CD4-positive, alpha-beta T cell (primary cell): ENCODE measurements around the gene INTS11. TPM values are rescaled to one million over a fixed set of nuclear protein-coding genes. Genes with fewer than 3 reads are reported as not detected.

Experiments used
- ATAC-seq: fragments of 200-7000 bp; cut with Tn5 transposase; one replicate; pipeline ENCODE4 v1.10.0; 2022; ENCODE audit warnings: mild to moderate bottlenecking; ENCODE audit not compliant: poor library complexity
- CTCF ChIA-PET: fragments of 350-600 bp; sonication (Branson Sonifier 250); formaldehyde crosslinking; loops from one replicate; lab custom pipeline; 2021; ENCODE audit warnings: antibody characterized with exemption, inconsistent platforms; lab: Charles Lee
- POLR2A ChIA-PET: fragments of 350-600 bp; sonication (Branson Sonifier 250); formaldehyde crosslinking; loops from one replicate; lab custom pipeline; 2021; ENCODE audit warnings: antibody characterized with exemption, inconsistent platforms; lab: Charles Lee
- DNase-seq, 14 experiments: peaks; one replicate each; pipeline ENCODE4 v3.0.0-alpha.2; 2013 to 2020; ENCODE audit warnings: mixed read lengths in 2 of 14
- H3K27ac ChIP-seq, 2 donors: one replicate each; pipeline versions ENCODE4 v1.5.1 to v1.7.0; 2013; ENCODE audit warnings: low read length in 2 of 2, low read depth in 1 of 2, mild to moderate bottlenecking in 1 of 2
- H3K27me3 ChIP-seq, 2 experiments: 1 replicate in 1 of 2; 2 replicates in 1 of 2; pipeline versions ENCODE4 v1.6.1 to v1.7.0; 2013; ENCODE audit warnings: low read length in 2 of 2, control low read depth in 1 of 2, mild to moderate bottlenecking in 1 of 2, moderate library complexity in 1 of 2; ENCODE audit not compliant: insufficient read depth in 2 of 2, control insufficient read depth in 1 of 2
- H3K36me3 ChIP-seq: one replicate; pipeline ENCODE4 v1.6.1; 2013; ENCODE audit warnings: low read length, control low read depth; ENCODE audit not compliant: insufficient read depth
- H3K4me1 ChIP-seq: one replicate; pipeline ENCODE4 v1.6.1; 2013; ENCODE audit warnings: low read length, control low read depth; ENCODE audit not compliant: insufficient read depth
- H3K4me3 ChIP-seq: one replicate; pipeline ENCODE4 v1.5.1; 2013; ENCODE audit warnings: mild to moderate bottlenecking, low read length, moderate library complexity
- H3K9me3 ChIP-seq, 2 experiments: 1 replicate in 1 of 2; 2 replicates in 1 of 2; pipeline versions ENCODE4 v1.6.1 to v1.7.0; 2013; ENCODE audit warnings: low read length in 2 of 2, mild to moderate bottlenecking in 2 of 2, control low read depth in 1 of 2, moderate library complexity in 1 of 2; ENCODE audit not compliant: control insufficient read depth in 1 of 2, insufficient read depth in 1 of 2
- H3K27ac Mint-ChIP-seq: one replicate; pipeline ENCODE4 v1.8.0; 2020; ENCODE audit warnings: mixed read lengths
- H3K27me3 Mint-ChIP-seq: one replicate; pipeline ENCODE4 v1.8.0; 2021; ENCODE audit warnings: mixed read lengths
- H3K36me3 Mint-ChIP-seq: one replicate; pipeline ENCODE4 v1.8.0; 2021; ENCODE audit warnings: low read depth, mixed read lengths
- H3K4me1 Mint-ChIP-seq: one replicate; pipeline ENCODE4 v1.8.0; 2021; ENCODE audit warnings: low read depth, mixed read lengths
- H3K4me3 Mint-ChIP-seq: one replicate; pipeline ENCODE4 v1.8.0; 2020; ENCODE audit warnings: mild to moderate bottlenecking, mixed read lengths
- H3K9me3 Mint-ChIP-seq: one replicate; pipeline ENCODE4 v1.8.0; 2020; ENCODE audit warnings: mixed read lengths
- CTCF ChIP-seq: fragments of 200-600 bp; IDR thresholded peaks from one replicate; pipeline ENCODE4 v1.8.0; 2022; ENCODE audit warnings: antibody characterized with exemption, mild to moderate bottlenecking
- intact Hi-C, 2 experiments: fragments of 100-400 bp; cut with DNase I in 1 of 2; cut with micrococcal nuclease in 1 of 2; formaldehyde crosslinking; loops; one replicate each; pipeline versions ENCODE4 v1.15.1 to v1.9.0; 2023 to 2025; cut with DNase I, micrococcal nuclease
- total RNA-seq, 174 experiments: library from RNA in 2 of 174; stranded (reverse) in 2 of 174; gene quantifications; one replicate each; pipeline ENCODE4 v1.2.3 and lab custom pipeline; 2021 to 2026

INTS11 gene
- total RNA-seq, 2 experiments from 2014 or later, result 130 to 137 TPM

GRCh38 chr1:1292851-1293250, 31.6 kb downstream of the INTS11 start:
- H3K27me3 Mint-ChIP-seq, result no peaks in the 10 kb centered on the region
- Histone ChIP-seq H3K36me3 (no peaks in the 10 kb centered on the region), H3K9me3 (no peaks in the 10 kb centered on the region)

GRCh38 chr1:1292442-1292779, 32.0 kb downstream of the INTS11 start:
- H3K27ac Mint-ChIP-seq, result no peak overlapping the region
- Histone ChIP-seq H3K4me3 (no peak overlapping the region), H3K27ac (no peak overlapping the region), H3K4me1 (peaks cover 14% of the 10 kb centered on the region), H3K27me3 (no peaks in the 10 kb centered on the region), H3K9me3 (no peaks in the 10 kb centered on the region), H3K36me3 (no peaks in the 10 kb centered on the region)
- no peaks in the 10 kb centered on the region for H3K27me3 Mint-ChIP-seq
- intact Hi-C loops, result loop anchor here (2.0 to 5.0 kb wide), 3 partner anchors 170 to 310 kb away; partner anchors contain the start of gene PERM1 (in 1 of the 2)
- CTCF ChIA-PET, result interaction anchor here (0.6 to 1.6 kb wide), 7 partner anchors 106 to 308 kb away, joined by 3 to 33 read pairs (median 4); no protein-coding TSS in a partner anchor
- TF ChIP-seq CTCF, result no peak
- H3K9me3 Mint-ChIP-seq, result no peaks in the 10 kb centered on the region
- no peak for ATAC-seq
- no peak overlapping the region for H3K4me3 Mint-ChIP-seq
- DNase-seq, result no peak
- H3K36me3 Mint-ChIP-seq, result no peaks in the 10 kb centered on the region
- no peaks in the 10 kb centered on the region for H3K4me1 Mint-ChIP-seq
- POLR2A ChIA-PET, result no interaction called here

More at GRCh38 chr1:1292851-1293250, 31.6 kb downstream of the INTS11 start:
- H3K4me1 Mint-ChIP-seq, result no peaks in the 10 kb centered on the region
- no peak for TF ChIP-seq CTCF
- H3K27me3 ChIP-seq, result no peaks in the 10 kb centered on the region
- no peak overlapping the region for H3K4me3 Mint-ChIP-seq
- no peaks in the 10 kb centered on the region for H3K36me3 Mint-ChIP-seq
- H3K27ac Mint-ChIP-seq, result no peak overlapping the region
- CTCF ChIA-PET, result interaction anchor here (1.4 to 1.6 kb wide), 2 partner anchors 170 to 173 kb away, joined by 5 to 33 read pairs; no protein-coding TSS in a partner anchor
- no peaks in the 10 kb centered on the region for H3K9me3 Mint-ChIP-seq
- POLR2A ChIA-PET, result no interaction called here
- intact Hi-C loops, result loop anchor here (2.0 to 5.0 kb wide), 3 partner anchors 170 to 311 kb away; partner anchors contain the start of gene PERM1 (in 1 of the 2)
- ATAC-seq, result no peak
- DNase-seq, result no peak
- H3K4me1 ChIP-seq, result peaks cover 14% of the 10 kb centered on the region
- H3K4me3 ChIP-seq, result no peak overlapping the region
- H3K27ac ChIP-seq, result no peak overlapping the region

GRCh38 chr1:1291548-1292441, 32.7 kb downstream of the INTS11 start:
- Mint-ChIP-seq H3K4me3 (no peak overlapping the region), H3K27ac (no peak overlapping the region), H3K9me3 (no peaks in the 10 kb centered on the region), H3K27me3 (no peaks in the 10 kb centered on the region), H3K4me1 (no peaks in the 10 kb centered on the region), H3K36me3 (no peaks in the 10 kb centered on the region)
- Histone ChIP-seq H3K27me3 (no peaks in the 10 kb centered on the region), H3K36me3 (no peaks in the 10 kb centered on the region), H3K4me1 (peaks cover 14% of the 10 kb centered on the region), H3K27ac (no peak overlapping the region), H3K4me3 (no peak overlapping the region), H3K9me3 (no peaks in the 10 kb centered on the region)
- POLR2A ChIA-PET, result no interaction called here
- intact Hi-C loops, result loop anchor here (2.0 to 5.0 kb wide), 3 partner anchors 169 to 309 kb away; partner anchors contain the start of gene PERM1 (in 1 of the 2)
- CTCF ChIA-PET, result interaction anchor here (0.6 to 1.6 kb wide), 8 partner anchors 15 to 307 kb away, joined by 3 to 33 read pairs (median 4); no protein-coding TSS in a partner anchor
- peak; percentile 81 for ATAC-seq
- TF ChIP-seq CTCF, result peak; percentile 42
- DNase-seq, result peak; percentile 43 to 84 (median 61)
